BE2C (cell line): ENCODE results near the gene PDIA5.

Experiments used
- DNase-seq: peaks from one replicate; pipeline ENCODE4 v3.0.0-alpha.2; 2020
- H3K27me3 ChIP-seq: fragments of 250-450 bp; sonication (Bioruptor Pico); 2 replicates; pipeline ENCODE4 v1.5.1; 2020; ENCODE audit warnings: mild to moderate bottlenecking
- H3K36me3 ChIP-seq: fragments of 250-450 bp; sonication (Bioruptor Pico); 2 replicates; pipeline ENCODE4 v1.5.1; 2020; ENCODE audit warnings: mild to moderate bottlenecking
- H3K4me1 ChIP-seq: fragments of 250-450 bp; sonication (Bioruptor Pico); 2 replicates; pipeline ENCODE4 v1.5.1; 2020
- H3K4me3 ChIP-seq: 2 replicates; pipeline ENCODE4 v1.5.1; 2011; ENCODE audit warnings: low read depth, low read length
- H3K9me3 ChIP-seq: fragments of 250-450 bp; sonication (Bioruptor Pico); 2 replicates; pipeline ENCODE4 v1.5.1; 2020
- TF ChIP-seq, protein P1 (sequence below): IDR thresholded peaks from 2 replicates; pipeline ENCODE4 v1.5.1; 2012; ENCODE audit warnings: mild to moderate bottlenecking, low read depth, low read length

Gene PDIA5

GRCh38 chr3:123028233-123028828, 38.5 kb upstream of the PDIA5 start:
- peak; percentile 51 for DNase-seq
- H3K4me3 ChIP-seq = peak overlapping the region; percentile 57
- H3K27me3 ChIP-seq = peaks cover 31% of the 10 kb centered on the region
- H3K36me3 ChIP-seq = no peaks in the 10 kb centered on the region
- H3K9me3 ChIP-seq = no peaks in the 10 kb centered on the region
- H3K4me1 ChIP-seq = peaks cover 29% of the 10 kb centered on the region
- TF ChIP-seq, protein P1, sequence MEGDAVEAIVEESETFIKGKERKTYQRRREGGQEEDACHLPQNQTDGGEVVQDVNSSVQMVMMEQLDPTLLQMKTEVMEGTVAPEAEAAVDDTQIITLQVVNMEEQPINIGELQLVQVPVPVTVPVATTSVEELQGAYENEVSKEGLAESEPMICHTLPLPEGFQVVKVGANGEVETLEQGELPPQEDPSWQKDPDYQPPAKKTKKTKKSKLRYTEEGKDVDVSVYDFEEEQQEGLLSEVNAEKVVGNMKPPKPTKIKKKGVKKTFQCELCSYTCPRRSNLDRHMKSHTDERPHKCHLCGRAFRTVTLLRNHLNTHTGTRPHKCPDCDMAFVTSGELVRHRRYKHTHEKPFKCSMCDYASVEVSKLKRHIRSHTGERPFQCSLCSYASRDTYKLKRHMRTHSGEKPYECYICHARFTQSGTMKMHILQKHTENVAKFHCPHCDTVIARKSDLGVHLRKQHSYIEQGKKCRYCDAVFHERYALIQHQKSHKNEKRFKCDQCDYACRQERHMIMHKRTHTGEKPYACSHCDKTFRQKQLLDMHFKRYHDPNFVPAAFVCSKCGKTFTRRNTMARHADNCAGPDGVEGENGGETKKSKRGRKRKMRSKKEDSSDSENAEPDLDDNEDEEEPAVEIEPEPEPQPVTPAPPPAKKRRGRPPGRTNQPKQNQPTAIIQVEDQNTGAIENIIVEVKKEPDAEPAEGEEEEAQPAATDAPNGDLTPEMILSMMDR = peak; percentile 73

- peaks cover 29% of the 10 kb centered on the region for H3K4me1 ChIP-seq
- peaks cover 22% of the 10 kb centered on the region for H3K27me3 ChIP-seq
- H3K36me3 ChIP-seq = no peaks in the 10 kb centered on the region
- H3K4me3 ChIP-seq = no peak overlapping the region
- H3K9me3 ChIP-seq = no peaks in the 10 kb centered on the region
- TF ChIP-seq, protein P1 = no peak
- DNase-seq = peak; percentile 27
Observed at GRCh38 chr3:123031051-123031450, 35.8 kb upstream of the PDIA5 start.

DNA sequence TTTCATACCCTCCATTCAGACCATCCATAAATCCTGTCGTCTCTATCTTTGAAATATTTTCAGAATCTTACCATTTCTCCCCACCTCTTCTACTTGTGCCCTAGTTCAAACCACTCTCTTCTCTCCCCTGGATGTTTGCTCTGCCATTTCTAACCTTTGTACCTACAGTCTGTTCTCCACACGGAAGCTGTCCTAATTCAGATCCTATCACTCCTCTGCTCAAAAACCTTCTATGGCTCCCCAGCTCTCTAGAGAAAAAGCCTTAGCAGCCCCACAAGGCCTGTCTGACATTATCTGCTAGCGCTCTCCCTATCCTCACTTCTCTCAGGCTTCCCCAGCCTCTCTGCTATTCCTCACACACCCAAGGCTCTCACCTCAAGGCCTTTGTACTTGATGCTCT, 34.8 kb upstream of the PDIA5 start:
- no peaks in the 10 kb centered on the region for H3K36me3 ChIP-seq
- TF ChIP-seq, protein P1 = no peak
- peaks cover 14% of the 10 kb centered on the region for H3K27me3 ChIP-seq
- DNase-seq = no peak
- peaks cover 36% of the 10 kb centered on the region for H3K4me1 ChIP-seq
- H3K9me3 ChIP-seq = no peaks in the 10 kb centered on the region
- no peak overlapping the region for H3K4me3 ChIP-seq

DNA sequence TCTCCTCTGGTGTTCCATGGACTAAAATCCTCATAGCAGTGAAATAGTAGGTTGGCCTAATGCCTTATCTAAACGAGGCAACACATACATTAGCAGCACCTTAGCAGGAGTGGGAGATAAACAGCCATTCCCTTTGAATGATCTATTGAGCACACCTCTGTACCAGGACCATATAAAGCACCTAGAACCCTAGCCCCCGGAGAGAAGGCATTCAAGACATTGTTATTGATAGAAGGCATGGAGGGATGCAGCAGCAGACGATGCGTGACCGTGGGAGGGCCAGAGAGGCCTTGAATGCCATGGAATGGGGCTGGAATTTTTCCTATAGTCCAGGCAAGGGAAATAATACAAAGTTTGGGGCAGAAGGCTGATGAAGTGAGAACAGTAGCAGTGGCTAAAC, 32.7 kb upstream of the PDIA5 start:
- H3K9me3 ChIP-seq = no peaks in the 10 kb centered on the region
- H3K4me1 ChIP-seq = peaks cover 39% of the 10 kb centered on the region
- DNase-seq = no peak
- no peak overlapping the region for H3K4me3 ChIP-seq
- no peaks in the 10 kb centered on the region for H3K27me3 ChIP-seq
- TF ChIP-seq, protein P1 = no peak
- H3K36me3 ChIP-seq = no peaks in the 10 kb centered on the region

DNA sequence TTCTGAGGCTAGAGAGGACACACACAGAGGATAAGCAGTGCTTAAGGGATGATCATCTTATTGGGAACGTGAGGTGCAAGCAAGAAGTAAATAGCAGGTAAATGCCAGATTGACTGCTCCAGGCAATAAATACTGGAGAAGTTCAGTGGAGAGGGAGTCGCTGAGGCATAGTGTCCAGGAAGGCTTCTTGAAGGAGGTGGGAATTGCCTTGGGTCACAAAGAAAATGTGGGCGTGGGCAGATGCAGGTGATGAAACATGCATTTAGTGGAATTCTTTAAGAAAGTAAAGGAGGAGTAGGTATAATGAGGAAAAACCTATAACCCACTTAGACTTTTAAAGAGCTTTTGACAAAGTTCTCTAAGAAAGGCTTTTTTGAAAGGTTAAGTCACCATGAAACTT, 31.8 kb upstream of the PDIA5 start:
- Histone ChIP-seq H3K4me1 (peaks cover 39% of the 10 kb centered on the region), H3K27me3 (no peaks in the 10 kb centered on the region)

More for the DNA sequence above, 31.8 kb upstream of the PDIA5 start:
- no peak for DNase-seq
- H3K4me3 ChIP-seq = no peak overlapping the region
- H3K36me3 ChIP-seq = no peaks in the 10 kb centered on the region
- H3K9me3 ChIP-seq = no peaks in the 10 kb centered on the region
- TF ChIP-seq, protein P1 = no peak
